Measurements from ENCODE around the gene PLAA.
A peak's percentile ranks its signal among the peaks of the same experiment; 100 is the strongest.
"Not testable (repeated sequence)": the region's sequence is repeated elsewhere in the genome, so short reads cannot be mapped to it uniquely, and the experiment has no call there.

Gene PLAA

DNA sequence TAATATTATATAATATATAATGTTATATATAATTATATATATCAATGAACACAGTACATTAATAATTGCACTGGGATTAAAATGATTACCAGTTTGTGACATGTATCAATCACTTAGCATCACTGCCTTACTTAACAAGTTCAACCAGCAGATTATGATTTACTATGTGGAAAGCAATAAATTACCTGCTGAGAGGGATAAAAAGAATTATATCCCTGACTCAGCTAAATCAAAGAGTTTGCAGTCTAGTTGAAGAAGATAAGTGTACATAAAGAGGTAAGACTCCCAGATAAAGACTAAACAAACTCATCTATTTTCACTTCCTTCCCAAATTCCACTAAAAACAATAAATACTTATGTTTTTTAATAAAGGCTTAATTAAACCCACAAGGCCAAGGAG is 11.2 kb downstream of the PLAA start:
- DNase-seq: no peak

GRCh38 chr9:26928902-26929495 is 18.0 kb downstream of the PLAA start:
- DNase-seq: no peak

- DNase-seq: no peak
These were observed 21.4 kb downstream of the PLAA start for GRCh38 chr9:26925609-26926008.

- DNase-seq: no peak
These were observed 27.3 kb downstream of the PLAA start for GRCh38 chr9:26919698-26920097.

- DNase-seq: no peak
These were observed 33.8 kb downstream of the PLAA start for GRCh38 chr9:26913138-26913668.

DNA sequence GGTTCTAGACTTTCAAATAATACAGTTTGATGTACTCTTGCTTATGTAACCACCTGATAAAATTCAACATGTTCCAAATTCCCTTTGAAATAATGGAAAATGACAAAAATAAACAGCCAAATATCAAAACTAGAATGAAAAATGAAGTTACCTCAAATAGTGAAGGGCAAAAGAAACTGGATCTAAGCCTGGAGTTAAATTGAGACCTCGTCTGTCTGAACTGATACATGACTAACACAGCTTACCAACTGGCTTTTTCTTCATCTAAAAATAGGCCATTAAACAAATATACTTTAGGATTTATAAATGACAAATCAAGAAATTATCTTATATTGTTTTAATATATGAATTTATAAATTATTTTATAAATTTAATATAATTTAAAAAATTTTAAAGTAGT is 42.4 kb downstream of the PLAA start:
- DNase-seq: no peak

DNA sequence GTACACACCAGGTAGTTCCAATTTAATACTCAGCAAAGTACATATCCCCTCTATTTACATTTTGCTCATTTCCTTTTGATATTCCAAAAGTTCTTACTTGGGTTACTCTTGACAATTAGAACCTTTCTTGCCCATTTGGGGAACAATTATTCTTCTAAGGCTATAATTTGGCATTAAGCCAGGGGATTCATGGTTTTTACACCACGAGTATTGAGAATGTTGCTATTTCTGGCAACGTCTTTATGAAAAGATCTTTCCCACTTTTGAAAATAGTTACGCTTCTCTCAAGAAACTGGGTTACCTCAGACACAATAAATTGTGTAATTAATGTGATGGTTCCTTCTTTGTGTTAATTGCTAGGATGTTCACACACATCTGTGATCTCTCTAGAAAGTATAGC is 43.0 kb downstream of the PLAA start:
- DNase-seq: no peak

- peak in 1 of 58 donors; percentile 7 for DNase-seq
These were observed 53.9 kb downstream of the PLAA start for GRCh38 chr9:26893030-26893676.

DNA sequence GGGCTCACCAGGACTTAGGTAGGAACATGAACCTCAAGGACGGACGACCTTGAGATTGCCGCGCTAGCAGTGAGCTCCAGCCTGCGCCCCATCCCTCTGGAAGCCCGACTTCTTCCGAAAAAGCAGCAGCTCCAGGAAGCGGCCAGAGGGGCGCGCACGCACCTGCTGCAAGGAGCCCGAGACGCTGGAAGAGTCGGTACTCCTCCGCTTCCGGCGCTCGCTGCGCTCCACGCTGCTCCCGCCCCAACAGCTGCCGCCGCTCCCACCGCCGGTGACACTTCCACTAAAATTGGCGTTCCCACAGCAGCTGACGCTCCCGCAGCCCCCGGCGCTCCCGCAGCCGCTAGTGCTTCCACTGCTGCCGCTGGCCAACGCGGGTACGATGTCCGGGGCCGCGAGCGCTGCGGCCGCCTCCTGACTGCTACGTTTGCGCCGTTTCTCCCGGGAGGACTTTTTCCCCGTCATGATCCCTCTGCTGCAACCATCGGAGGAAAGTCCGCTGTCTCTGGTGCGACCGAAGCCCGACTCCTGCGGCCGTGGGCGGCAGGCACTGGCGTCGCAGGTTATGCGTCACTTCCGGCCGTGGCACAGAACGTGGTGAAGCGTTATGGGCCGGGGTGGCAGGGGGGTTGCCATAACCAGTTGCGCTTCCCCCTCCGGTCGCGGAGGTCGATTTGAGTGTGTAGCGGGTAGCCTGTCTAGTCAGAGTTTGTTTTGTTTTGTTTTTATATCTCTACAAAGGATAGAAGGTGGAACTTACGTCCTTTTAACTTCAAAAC is 54.6 kb downstream of the PLAA start, which contains the start of gene CAAP1:
CAAP1 (minus strand) TSS at position 552 of the 779 bp plus-strand sequence; CDS start at position 465, 87 bp downstream.
- peak; percentile 53 to 95 (median 85) for DNase-seq

- DNase-seq: no peak
These were observed 55.3 kb downstream of the PLAA start for GRCh38 chr9:26891726-26892125.

- DNase-seq: no peak
These were observed 58.8 kb downstream of the PLAA start for GRCh38 chr9:26888271-26888670.

DNA sequence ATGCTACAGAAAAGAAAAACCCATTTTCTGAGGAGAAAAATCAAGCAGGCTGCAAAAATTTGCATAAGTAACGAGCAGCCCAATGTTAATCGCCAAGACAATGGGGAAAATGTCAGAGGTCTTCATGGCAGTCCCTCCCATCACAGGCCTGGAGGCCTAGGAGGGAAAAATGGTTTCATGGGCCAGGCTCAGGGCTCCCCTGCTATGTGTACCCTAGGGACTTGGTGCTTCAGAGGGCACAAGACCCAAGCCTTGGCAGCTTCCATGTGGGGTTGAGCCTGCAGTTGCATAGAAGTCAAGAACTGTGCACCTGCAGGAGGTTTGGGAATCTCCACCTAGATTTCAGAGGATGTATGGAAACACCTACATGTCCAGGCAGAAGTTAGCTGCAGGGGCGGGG is 64.9 kb downstream of the PLAA start:
- no peak for DNase-seq

DNA sequence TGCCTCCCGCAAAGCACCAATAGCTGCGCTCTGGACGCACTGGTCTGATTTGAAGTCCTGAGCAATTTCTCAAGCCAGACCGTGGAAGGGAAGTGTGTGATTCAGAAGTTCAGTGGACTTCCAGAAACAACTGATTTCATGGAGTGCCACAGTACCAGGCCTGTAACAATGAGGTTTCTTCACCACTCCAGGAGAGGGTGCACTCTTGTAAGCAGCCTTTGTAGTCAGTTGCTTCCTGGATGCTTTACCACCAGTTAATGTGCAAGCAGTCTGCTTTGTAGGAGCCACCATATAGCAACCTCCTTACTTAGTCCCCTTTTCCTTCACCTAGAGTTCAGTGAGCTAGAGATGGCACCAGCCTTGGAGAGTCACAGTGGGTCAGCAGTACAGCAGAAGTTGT is 66.8 kb downstream of the PLAA start:
- DNase-seq: no peak

DNA sequence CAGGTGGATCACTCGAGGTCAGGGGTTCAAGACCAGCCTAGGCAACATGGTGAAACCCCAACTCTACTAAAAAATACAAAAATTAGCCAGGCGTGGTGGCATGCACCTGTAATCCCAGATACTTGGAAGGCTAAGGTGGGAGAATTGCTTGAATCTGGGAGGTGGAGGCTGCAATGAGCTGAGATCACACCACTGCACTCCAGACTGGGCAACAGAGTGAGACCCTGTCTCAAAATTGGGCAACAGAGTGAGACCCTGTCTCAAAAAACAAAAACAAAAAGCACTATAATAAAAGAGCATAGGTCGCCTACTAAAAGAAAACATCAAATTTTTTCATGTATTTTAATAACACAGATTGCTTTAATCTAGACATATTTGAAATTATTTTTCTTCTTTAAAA is 71.9 kb downstream of the PLAA start:
- not testable (repeated sequence) for DNase-seq

GRCh38 chr9:26870292-26870691 is 76.8 kb downstream of the PLAA start:
- no peak for DNase-seq

GRCh38 chr9:26863074-26863473 is 84.0 kb downstream of the PLAA start:
- DNase-seq: no peak

DNA sequence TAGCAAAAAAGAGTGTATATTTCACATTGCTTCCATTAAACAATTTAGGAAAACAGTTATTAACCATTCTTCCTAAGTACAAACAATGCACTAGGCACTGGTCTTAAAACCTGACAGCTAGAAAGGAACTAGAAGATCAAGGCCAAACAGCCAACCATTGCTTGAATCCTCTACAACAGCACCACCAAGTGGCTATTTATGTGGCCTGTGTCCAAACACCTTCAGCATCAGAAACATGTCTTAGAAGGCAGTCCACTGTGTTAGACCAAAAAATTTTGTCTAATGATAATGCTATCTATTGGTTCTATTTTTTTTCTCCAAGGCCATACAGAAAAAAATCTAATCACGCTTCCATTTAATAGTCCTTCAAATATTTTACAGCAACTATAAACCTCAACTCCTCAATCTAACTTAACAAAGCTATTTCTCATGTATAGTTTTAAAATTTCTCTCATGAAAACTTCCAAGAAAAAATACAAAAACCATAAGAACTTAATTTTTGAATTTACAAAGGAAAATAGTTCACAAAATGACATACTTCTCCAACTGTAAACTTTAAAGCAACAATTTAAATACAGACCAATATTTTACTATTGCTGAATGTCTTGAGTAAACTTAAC is 90.5 kb downstream of the PLAA start:
- peak in 11 of 58 donors; percentile 1 to 30 (median 3) for DNase-seq

All from anterior cingulate cortex (tissue), 58 donors.